Islet of Langerhans (tissue), 1 donor: Measurements from ENCODE around the gene UTF1.
"Not testable (repeated sequence)": the region's sequence is repeated elsewhere in the genome, so short reads cannot be mapped to it uniquely, and the experiment has no call there.

ENCODE experiments used
- FAIRE-seq: peaks from one replicate; lab custom pipeline; 2011; peaks lifted over from hg19 to GRCh38; lab: Jason Lieb, UNC

UTF1 gene

GRCh38 chr10:133229265-133230043 lies 563 bp upstream of the UTF1 start:
- FAIRE-seq = no peak

DNA sequence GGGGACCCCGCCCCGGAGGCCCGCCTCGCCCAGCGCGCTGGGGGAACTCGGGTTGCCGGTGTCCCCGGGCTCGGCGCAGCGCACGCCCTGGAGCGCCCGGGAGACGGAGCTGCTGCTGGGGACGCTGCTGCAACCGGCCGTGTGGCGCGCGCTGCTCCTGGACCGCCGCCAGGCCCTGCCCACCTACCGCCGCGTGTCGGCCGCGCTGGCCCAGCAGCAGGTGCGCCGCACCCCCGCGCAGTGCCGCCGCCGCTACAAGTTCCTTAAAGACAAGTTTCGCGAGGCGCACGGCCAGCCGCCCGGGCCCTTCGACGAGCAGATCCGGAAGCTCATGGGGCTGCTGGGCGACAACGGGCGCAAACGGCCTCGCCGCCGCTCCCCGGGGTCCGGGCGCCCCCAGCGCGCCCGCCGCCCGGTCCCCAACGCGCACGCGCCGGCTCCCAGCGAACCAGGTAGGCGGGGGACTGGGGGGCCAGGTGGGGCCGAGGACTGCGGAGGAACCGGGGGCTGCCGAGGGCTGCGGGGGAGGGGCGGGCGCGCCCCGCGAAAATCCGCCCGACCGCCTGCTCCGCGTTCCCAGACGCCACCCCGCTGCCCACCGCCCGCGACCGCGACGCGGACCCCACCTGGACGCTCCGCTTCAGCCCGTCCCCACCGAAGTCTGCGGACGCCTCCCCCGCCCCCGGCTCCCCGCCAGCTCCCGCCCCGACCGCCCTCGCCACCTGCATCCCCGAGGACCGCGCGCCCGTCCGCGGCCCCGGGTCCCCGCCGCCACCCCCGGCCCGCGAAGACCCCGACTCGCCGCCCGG lies 574 bp downstream of the UTF1 start:
- no peak for FAIRE-seq

GRCh38 chr10:133231244-133231945 lies 1.4 kb downstream of the UTF1 start:
- FAIRE-seq = no peak

GRCh38 chr10:133231946-133232574 lies 2.0 kb downstream of the UTF1 start:
- FAIRE-seq = no peak

GRCh38 chr10:133234796-133235195 lies 4.8 kb downstream of the UTF1 start:
- FAIRE-seq = not testable (repeated sequence)

GRCh38 chr10:133235265-133235855 lies 5.3 kb downstream of the UTF1 start:
- FAIRE-seq = no peak

- FAIRE-seq = no peak
Observed at GRCh38 chr10:133235932-133236331, 5.9 kb downstream of the UTF1 start.

DNA sequence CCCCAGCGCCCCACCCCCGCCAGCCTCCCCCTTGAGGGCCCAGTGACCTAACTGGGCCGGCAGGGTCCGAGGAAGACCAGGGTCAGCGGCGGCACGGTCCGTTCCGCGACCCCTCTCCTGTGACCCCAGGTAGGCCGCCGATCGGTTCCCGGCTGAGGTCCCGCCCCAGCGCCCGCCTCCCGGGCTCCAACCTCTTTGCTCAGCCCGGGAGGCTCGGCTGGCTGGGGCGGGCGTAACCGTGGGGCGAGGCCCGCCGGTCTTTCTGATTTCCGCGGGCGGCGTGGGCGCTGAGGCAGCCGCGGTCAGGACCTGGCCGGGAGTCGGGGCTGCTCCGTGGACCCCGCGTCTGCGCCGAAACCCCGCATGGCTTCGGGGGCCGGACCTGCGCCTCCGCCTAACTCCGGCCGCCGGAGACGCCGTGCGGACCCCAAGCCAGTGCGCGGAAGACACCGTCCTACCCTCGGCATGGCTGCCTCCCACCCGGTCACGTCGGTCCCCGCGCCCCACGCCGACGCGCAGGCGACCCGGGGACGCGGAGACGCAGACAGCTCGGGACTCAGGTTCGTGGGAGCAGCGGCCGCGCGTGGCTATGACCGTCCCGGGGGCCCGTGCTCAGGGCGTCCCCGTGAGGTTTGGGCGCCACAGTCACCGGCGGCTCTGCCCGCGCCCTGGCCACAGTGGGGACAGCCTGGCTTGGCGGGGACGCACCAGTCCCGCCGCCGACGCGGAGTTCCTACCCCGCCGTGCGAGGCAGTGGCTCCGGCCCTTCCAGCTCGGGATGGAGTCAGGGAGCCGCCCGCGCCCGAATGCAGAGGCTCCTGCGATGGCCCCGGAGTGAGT lies 6.6 kb downstream of the UTF1 start:
- no peak for FAIRE-seq

GRCh38 chr10:133237241-133237587 lies 7.2 kb downstream of the UTF1 start:
- no peak for FAIRE-seq

GRCh38 chr10:133237588-133238465 lies 7.8 kb downstream of the UTF1 start, which contains the start of gene VENTX:
VENTX (plus strand) TSS chr10:133237855; CDS start chr10:133237915, 60 bp downstream.
- FAIRE-seq = no peak

GRCh38 chr10:133238466-133238804 lies 8.4 kb downstream of the UTF1 start:
- no peak for FAIRE-seq

DNA sequence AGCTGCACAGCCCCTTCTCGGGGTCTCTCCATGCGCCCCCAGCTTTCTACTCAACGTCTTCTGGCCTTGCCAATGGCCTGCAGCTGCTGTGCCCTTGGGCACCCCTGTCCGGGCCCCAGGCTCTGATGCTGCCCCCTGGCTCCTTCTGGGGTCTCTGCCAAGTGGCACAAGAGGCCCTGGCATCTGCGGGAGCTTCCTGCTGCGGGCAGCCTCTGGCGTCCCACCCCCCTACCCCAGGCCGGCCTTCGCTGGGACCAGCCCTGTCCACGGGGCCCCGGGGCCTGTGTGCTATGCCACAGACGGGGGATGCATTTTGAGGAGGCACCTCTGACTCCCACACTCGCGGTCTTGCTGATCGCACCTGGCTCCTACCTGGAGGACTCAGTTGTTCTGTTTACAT lies 10.0 kb downstream of the UTF1 start:
- no peak for FAIRE-seq

DNA sequence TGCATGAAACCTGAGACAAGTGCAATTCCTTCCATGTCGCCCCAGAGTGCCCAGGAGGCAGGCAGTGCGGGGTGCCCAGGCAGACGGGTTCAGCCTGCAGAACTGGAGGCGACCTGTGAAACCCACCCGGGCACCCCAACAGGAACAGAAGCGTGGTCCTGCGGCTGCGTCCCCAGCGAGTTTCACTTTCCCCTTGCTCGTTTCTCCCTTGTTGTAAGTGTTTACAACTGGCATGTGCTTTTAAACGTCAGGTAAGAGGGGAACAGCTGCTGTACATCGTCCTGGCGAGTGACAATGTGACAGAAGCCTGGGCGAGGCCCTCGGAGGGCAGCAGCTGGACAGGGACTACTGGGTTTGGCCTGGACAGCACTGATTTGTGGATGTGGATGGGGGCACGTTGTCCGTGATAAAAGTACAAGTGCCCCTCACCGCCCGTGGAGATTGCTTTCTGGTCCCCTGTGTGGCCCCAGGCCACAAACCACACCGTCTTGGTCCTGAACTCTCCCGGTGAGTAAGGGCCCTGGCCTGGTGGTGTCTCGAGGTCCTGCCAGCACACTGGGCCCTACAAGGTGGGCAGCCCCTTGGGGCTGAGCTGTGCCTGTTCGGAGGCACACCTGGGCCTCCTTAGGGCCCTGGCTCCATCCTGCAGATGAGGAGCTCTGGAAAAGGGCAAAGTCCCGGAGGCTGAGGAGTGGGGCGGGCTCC lies 11.6 kb downstream of the UTF1 start:
- FAIRE-seq = no peak

DNA sequence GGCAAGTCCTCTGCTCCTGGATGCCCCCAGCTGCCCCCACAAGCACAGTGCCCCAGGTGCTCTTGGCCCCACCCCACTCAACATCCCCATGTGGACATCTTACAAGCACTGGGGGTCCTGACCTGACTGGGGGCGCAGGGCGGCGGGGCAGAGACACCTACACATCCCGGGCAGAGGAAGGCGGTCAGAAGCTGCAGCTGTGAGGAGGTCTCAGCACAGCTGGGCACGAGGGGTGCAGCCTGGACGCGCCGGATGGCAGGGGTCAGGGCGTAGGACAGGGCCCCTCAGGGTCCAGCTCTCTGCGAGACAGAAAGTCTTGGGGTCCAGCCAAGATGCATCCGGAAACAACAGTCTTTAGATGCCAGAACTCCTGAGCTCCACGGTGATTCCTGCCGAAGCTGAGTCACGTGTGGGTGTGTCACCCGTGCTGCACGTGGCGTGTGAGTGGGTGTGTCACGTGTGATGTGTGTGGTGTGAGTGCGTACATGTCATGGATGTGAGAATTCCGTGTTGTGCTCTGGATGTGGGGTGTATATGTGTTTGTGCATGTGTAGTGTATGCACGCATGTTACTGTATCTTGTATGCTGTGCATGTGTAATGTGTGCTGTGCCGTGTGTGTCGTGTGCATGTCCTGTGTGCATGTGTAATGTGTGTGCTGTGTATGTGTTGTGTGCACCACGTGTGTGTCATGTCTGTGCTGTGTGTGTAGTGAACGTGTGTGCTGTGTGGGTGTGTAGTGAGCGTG lies 12.8 kb downstream of the UTF1 start:
- no peak for FAIRE-seq

DNA sequence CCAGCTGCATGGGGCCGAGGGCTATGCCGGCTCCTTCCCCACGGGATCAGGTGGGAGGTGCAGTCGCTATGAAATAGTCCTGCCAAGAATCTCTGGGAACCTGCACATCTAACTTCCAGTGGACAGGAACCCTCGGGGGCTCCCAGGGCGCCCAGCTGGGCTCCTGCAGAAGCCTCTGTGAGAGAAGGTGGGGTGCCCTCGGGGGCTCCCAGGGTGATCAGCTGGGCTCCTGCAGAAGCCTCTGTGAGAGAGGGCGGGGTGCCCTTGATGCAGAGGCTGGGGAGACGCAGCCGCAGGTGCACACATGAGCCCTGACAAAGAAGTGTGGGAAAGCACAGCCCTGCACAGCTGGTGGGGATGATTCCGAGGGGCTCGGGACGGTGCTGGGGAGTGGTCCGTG lies 13.6 kb downstream of the UTF1 start:
- no peak for FAIRE-seq

GRCh38 chr10:133245439-133246235 lies 15.6 kb downstream of the UTF1 start:
- FAIRE-seq = no peak

GRCh38 chr10:133246236-133246626 lies 16.2 kb downstream of the UTF1 start:
- no peak for FAIRE-seq
